HCT116 (cell line): Measurements from ENCODE around the gene ARFIP2. TPM values are rescaled to one million over a fixed set of nuclear protein-coding genes. Genes with fewer than 3 reads are reported as not detected.

Source experiments
- ATAC-seq: fragments of 200-7000 bp; cut with Tn5 transposase; 2 replicates; pipeline ENCODE4 v1.9.1; 2020; ENCODE audit warnings: mild to moderate bottlenecking, moderate library complexity
- BruUV-seq: library from RNA; stranded (reverse); fragments of 400-500 nt; replicated peaks from 2 replicates; lab custom pipeline; 2021; lab: Mats Ljungman, UMichigan
- CTCF ChIA-PET: fragments of 300-600 bp; sonication (Branson Sonifier 250); formaldehyde crosslinking; loops from one replicate; lab custom pipeline; 2021; ENCODE audit warnings: antibody characterized with exemption; lab: Charles Lee
- POLR2A ChIA-PET: fragments of 300-600, 350-600 bp; sonication (Branson Sonifier 250); formaldehyde crosslinking; loops from one replicate; lab custom pipeline; 2021; ENCODE audit warnings: antibody characterized with exemption; lab: Charles Lee
- RAD21 ChIA-PET, 2 experiments: fragments of 300-600 bp; sonication (Branson Sonifier 250); formaldehyde crosslinking; loops; one replicate each; lab custom pipeline; 2023; ENCODE audit warnings: low total read pairs in 2 of 2; ENCODE audit not compliant: uncharacterized antibody in 2 of 2, unreplicated experiment in 2 of 2, low non-redundant PET in 1 of 2; lab: Charles Lee
- DNase-seq: peaks from one replicate; pipeline ENCODE4 v3.0.0-alpha.2; 2010; ENCODE audit warnings: low read depth, low spot score
- H2AFZ ChIP-seq: fragments of 200-600 bp; shearing (Covaris generic), sonication (generic); 2 replicates; pipeline ENCODE4 v1.6.1; 2017; ENCODE audit warnings: low read depth, mixed run types, mixed read lengths, antibody characterized with exemption, low read length; ENCODE audit not compliant: poor library complexity, severe bottlenecking
- H3K27ac ChIP-seq: 2 replicates; pipeline ENCODE4 v1.5.1; 2012; ENCODE audit warnings: low read depth, low read length
- H3K27me3 ChIP-seq: fragments of 200-600 bp; sonication (generic); 2 replicates; pipeline ENCODE4 v1.6.1; 2016; ENCODE audit warnings: mixed run types, low read length, mixed read lengths; ENCODE audit not compliant: insufficient read depth
- H3K36me3 ChIP-seq, 2 experiments: fragments of 200-500 bp in 1 of 2; fragments of 200-600 bp in 1 of 2; sonication (Bioruptor generic) in 1 of 2; sonication (generic) in 1 of 2; 2 replicates each; pipeline versions ENCODE4 v1.5.1 to v1.6.1; 2014 to 2016; ENCODE audit warnings: low read length in 2 of 2, inconsistent platforms in 1 of 2, mixed read lengths in 1 of 2, mixed run types in 1 of 2; ENCODE audit not compliant: insufficient read depth in 2 of 2, control insufficient read depth in 1 of 2
- H3K4me1 ChIP-seq, 2 experiments: fragments of 200-600 bp in 1 of 2; sonication (generic) in 1 of 2; 2 replicates each; pipeline versions ENCODE4 v1.5.1 to v1.6.1; 2012 to 2017; ENCODE audit warnings: low read length in 2 of 2, inconsistent platforms in 1 of 2, mild to moderate bottlenecking in 1 of 2, mixed read lengths in 1 of 2, mixed run types in 1 of 2, moderate library complexity in 1 of 2; ENCODE audit not compliant: insufficient read depth in 2 of 2, control insufficient read depth in 1 of 2
- H3K4me2 ChIP-seq: fragments of 200-600 bp; sonication (generic); 2 replicates; pipeline ENCODE4 v1.6.1; 2017; ENCODE audit warnings: mixed run types, low read length, mixed read lengths
- H3K4me3 ChIP-seq, 2 experiments: fragments of 200-600 bp in 1 of 2; sonication (generic) in 1 of 2; replicated peaks in 1 of 2; 2 replicates each; pipeline ENCODE4 v1.5.1; 2011 to 2016; ENCODE audit warnings: low read length in 2 of 2, control low read depth in 1 of 2, low read depth in 1 of 2, mild to moderate bottlenecking in 1 of 2, mixed read lengths in 1 of 2, mixed run types in 1 of 2
- H3K79me2 ChIP-seq: fragments of 200-600 bp; sonication (generic); 2 replicates; pipeline ENCODE4 v1.6.1; 2017; ENCODE audit warnings: mild to moderate bottlenecking, mixed run types, low read length, moderate library complexity, mixed read lengths; ENCODE audit not compliant: insufficient read depth
- H3K9ac ChIP-seq: fragments of 200-600 bp; sonication (generic); 2 replicates; pipeline ENCODE4 v1.6.1; 2016; ENCODE audit warnings: low read length, mixed read lengths
- H3K9me2 ChIP-seq: fragments of 200-600 bp; sonication (generic), shearing (Covaris generic); 2 replicates; pipeline ENCODE4 v1.6.1; 2017; ENCODE audit warnings: mixed run types, mild to moderate bottlenecking, moderate library complexity; ENCODE audit not compliant: insufficient read depth
- H3K9me3 ChIP-seq, 2 experiments: fragments of 200-500 bp in 1 of 2; fragments of 200-600 bp in 1 of 2; sonication (Bioruptor generic) in 1 of 2; sonication (generic) in 1 of 2; 2 replicates each; pipeline ENCODE4 v1.6.1; 2014 to 2017; ENCODE audit warnings: low read length in 2 of 2, mixed read lengths in 2 of 2, inconsistent platforms in 1 of 2, low read depth in 1 of 2, mild to moderate bottlenecking in 1 of 2, mixed run types in 1 of 2, moderate library complexity in 1 of 2; ENCODE audit not compliant: control insufficient read depth in 1 of 2, insufficient read depth in 1 of 2
- H4K20me1 ChIP-seq: fragments of 200-600 bp; sonication (generic), shearing (Covaris generic); 2 replicates; pipeline ENCODE4 v1.6.1; 2017; ENCODE audit warnings: mixed run types, mild to moderate bottlenecking, moderate library complexity; ENCODE audit not compliant: insufficient read depth
- CBX3 ChIP-seq: IDR thresholded peaks from 2 replicates; pipeline ENCODE4 v1.6.1; 2012; ENCODE audit warnings: low read depth
- CEBPB ChIP-seq: IDR thresholded peaks from 2 replicates; pipeline ENCODE4 v1.6.1; 2012; ENCODE audit warnings: low read depth
- EGR1 ChIP-seq: IDR thresholded peaks from 2 replicates; pipeline ENCODE4 v1.6.1; 2012; ENCODE audit warnings: low read depth
- EZH2phosphoT487 ChIP-seq: fragments of 200-600 bp; IDR thresholded peaks from 2 replicates; pipeline ENCODE4 v1.6.1; 2018; ENCODE audit warnings: antibody characterized with exemption, borderline replicate concordance
- FOSL1 ChIP-seq: IDR thresholded peaks from 2 replicates; pipeline ENCODE4 v1.6.1; 2012; ENCODE audit warnings: low read depth
- JUND ChIP-seq: IDR thresholded peaks from 2 replicates; pipeline ENCODE4 v1.6.1; 2012
- RAD21 ChIP-seq: IDR thresholded peaks from 2 replicates; pipeline ENCODE4 v1.6.1; 2012; ENCODE audit warnings: low read depth, mild to moderate bottlenecking
- REST ChIP-seq: IDR thresholded peaks from 2 replicates; pipeline ENCODE4 v1.6.1; 2012; ENCODE audit warnings: low read depth
- SP1 ChIP-seq: IDR thresholded peaks from 2 replicates; pipeline ENCODE4 v1.6.1; 2012; ENCODE audit warnings: low read depth
- YY1 ChIP-seq: IDR thresholded peaks from 2 replicates; pipeline ENCODE4 v1.6.1; 2011; ENCODE audit warnings: low read length, low read depth, moderate library complexity, mild to moderate bottlenecking; ENCODE audit not compliant: insufficient replicate concordance; ENCODE audit errors: extremely low read depth
- ZBTB33 ChIP-seq: IDR thresholded peaks from 2 replicates; pipeline ENCODE4 v1.6.1; 2011; ENCODE audit warnings: mild to moderate bottlenecking, low read length, moderate library complexity; ENCODE audit not compliant: insufficient replicate concordance; ENCODE audit errors: extremely low read depth
- ZNF274 ChIP-seq: fragments of 200-500 bp; sonication (Bioruptor generic); IDR thresholded peaks from 2 replicates; pipeline ENCODE4 v1.6.1; 2014; ENCODE audit warnings: mild to moderate bottlenecking, low read depth, low read length, inconsistent platforms
- intact Hi-C: fragments of 100-400 bp; cut with micrococcal nuclease; formaldehyde crosslinking; loops from 2 replicates; pipeline ENCODE4 v1.10.0; 2022
- total RNA-seq: library from RNA; stranded (reverse); gene quantifications from one replicate; pipeline ENCODE4 v1.2.1, GENCODE V29; 2021; ENCODE audit not compliant: unreplicated experiment
- TF ChIP-seq, protein P1 (sequence below), 3 experiments: fragments of 200-600 bp in 1 of 3; sonication (generic) in 1 of 3; IDR thresholded peaks in 2 of 3; conservative IDR thresholded peaks in 1 of 3; 2 replicates each; pipeline ENCODE4 v1.5.1; 2012 to 2017; ENCODE audit warnings: low read depth in 2 of 3, low read length in 2 of 3, antibody characterized with exemption in 1 of 3, borderline replicate concordance in 1 of 3, control low read depth in 1 of 3, mild to moderate bottlenecking in 1 of 3, mixed read lengths in 1 of 3, mixed run types in 1 of 3, moderate library complexity in 1 of 3; ENCODE audit not compliant: insufficient read depth in 1 of 3

ARFIP2 gene
- total RNA-seq, 1 experiment from 2014 or later: 77.9 TPM

- H3K9me2 ChIP-seq: no peaks in the 10 kb centered on the region
- ATAC-seq (no peak), DNase-seq (no peak)
- RAD21 ChIA-PET: no interaction called here
- no peak overlapping the region for H3K9ac ChIP-seq
- intact Hi-C loops: no loop called here
- TF ChIP-seq EZH2phosphoT487 (no peak), CBX3 (no peak), CEBPB (no peak), ZBTB33 (no peak), SP1 (no peak), FOSL1 (no peak), REST (no peak), YY1 (no peak), ZNF274 (no peak), RAD21 (no peak), EGR1 (no peak), JUND (no peak)
- TF ChIP-seq, protein P1, sequence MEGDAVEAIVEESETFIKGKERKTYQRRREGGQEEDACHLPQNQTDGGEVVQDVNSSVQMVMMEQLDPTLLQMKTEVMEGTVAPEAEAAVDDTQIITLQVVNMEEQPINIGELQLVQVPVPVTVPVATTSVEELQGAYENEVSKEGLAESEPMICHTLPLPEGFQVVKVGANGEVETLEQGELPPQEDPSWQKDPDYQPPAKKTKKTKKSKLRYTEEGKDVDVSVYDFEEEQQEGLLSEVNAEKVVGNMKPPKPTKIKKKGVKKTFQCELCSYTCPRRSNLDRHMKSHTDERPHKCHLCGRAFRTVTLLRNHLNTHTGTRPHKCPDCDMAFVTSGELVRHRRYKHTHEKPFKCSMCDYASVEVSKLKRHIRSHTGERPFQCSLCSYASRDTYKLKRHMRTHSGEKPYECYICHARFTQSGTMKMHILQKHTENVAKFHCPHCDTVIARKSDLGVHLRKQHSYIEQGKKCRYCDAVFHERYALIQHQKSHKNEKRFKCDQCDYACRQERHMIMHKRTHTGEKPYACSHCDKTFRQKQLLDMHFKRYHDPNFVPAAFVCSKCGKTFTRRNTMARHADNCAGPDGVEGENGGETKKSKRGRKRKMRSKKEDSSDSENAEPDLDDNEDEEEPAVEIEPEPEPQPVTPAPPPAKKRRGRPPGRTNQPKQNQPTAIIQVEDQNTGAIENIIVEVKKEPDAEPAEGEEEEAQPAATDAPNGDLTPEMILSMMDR (IDR thresholded peaks at IDR 0.05 in 2 of 3, conservative IDR thresholded peaks at IDR 0.05 in 1 of 3; ENCODE audit: borderline replicate concordance in 1 of 3, insufficient read depth in 1 of 3, low read depth in 2 of 3, low read length in 2 of 3): no peak
- H3K79me2 ChIP-seq: no peaks in the 10 kb centered on the region
- no peaks in the 10 kb centered on the region for H3K9me3 ChIP-seq
- no TSS peak for BruUV-seq
- peaks cover 0 to 2% of the 10 kb centered on the region in 2 experiments; a peak in 1 of 4 replicates for H3K36me3 ChIP-seq
- no peaks in the 10 kb centered on the region for H3K4me1 ChIP-seq
- POLR2A ChIA-PET: no interaction called here
- H3K4me2 ChIP-seq: no peak overlapping the region
- no peak overlapping the region for H3K27ac ChIP-seq
- no peak overlapping the region for H3K4me3 ChIP-seq
- no peaks in the 10 kb centered on the region for H4K20me1 ChIP-seq
- CTCF ChIA-PET: no interaction called here
- no peaks in the 10 kb centered on the region for H3K27me3 ChIP-seq
- H2AFZ ChIP-seq: no peak overlapping the region
Observed at GRCh38 chr11:6458352-6459098, 22.6 kb downstream of the ARFIP2 start.
